GM12878 (cell line): ENCODE results near the gene BHLHA9.

Source experiments
- ASH2L ChIP-seq: fragments of 300-600, 200-600 bp; sonication (generic); IDR thresholded peaks from 2 replicates; pipeline ENCODE4 v1.6.1; 2017; ENCODE audit warnings: low read depth, mild to moderate bottlenecking, borderline replicate concordance
- ATF3 ChIP-seq: IDR thresholded peaks from 2 replicates; pipeline ENCODE4 v1.6.1; 2011; ENCODE audit warnings: low read depth, mild to moderate bottlenecking, low read length, moderate library complexity, borderline replicate concordance; ENCODE audit errors: extremely low read depth
- CHD2 ChIP-seq: IDR thresholded peaks from 2 replicates; pipeline ENCODE4 v1.6.1; 2011; ENCODE audit warnings: low read depth, low read length, improper control_type of control experiment, borderline replicate concordance
- EZH2 ChIP-seq: IDR thresholded peaks from 2 replicates; pipeline ENCODE4 v1.6.1; 2012; ENCODE audit warnings: low read depth, mild to moderate bottlenecking, control low read depth, inconsistent platforms, low read length, borderline replicate concordance; ENCODE audit not compliant: control insufficient read depth
- HDAC2 ChIP-seq: fragments of 200-600 bp; sonication (generic); IDR thresholded peaks from 2 replicates; pipeline ENCODE4 v1.6.1; 2017
- HDAC6 ChIP-seq: fragments of 200-600 bp; sonication (generic); IDR thresholded peaks from one replicate; pipeline ENCODE4 v1.8.0; 2017; ENCODE audit warnings: antibody characterized with exemption; ENCODE audit not compliant: unreplicated experiment
- JUND ChIP-seq: IDR thresholded peaks from 2 replicates; pipeline ENCODE4 v1.6.1; 2012; ENCODE audit warnings: low read depth, mild to moderate bottlenecking, low read length, improper control_type of control experiment, moderate library complexity
- NFIC ChIP-seq: IDR thresholded peaks from 2 replicates; pipeline ENCODE4 v1.6.1; 2012; ENCODE audit warnings: low read depth, mild to moderate bottlenecking, inconsistent platforms, low read length, moderate library complexity
- POLR2A ChIP-seq: IDR thresholded peaks from 2 replicates; pipeline ENCODE4 v1.6.1; 2011; ENCODE audit warnings: low read depth, mild to moderate bottlenecking, low read length
- POLR2AphosphoS5 ChIP-seq: IDR thresholded peaks from 2 replicates; pipeline ENCODE4 v1.6.1; 2011; ENCODE audit warnings: mild to moderate bottlenecking, low read length, inconsistent platforms
- REST ChIP-seq: IDR thresholded peaks from 2 replicates; pipeline ENCODE4 v1.6.1; 2012; ENCODE audit warnings: mild to moderate bottlenecking, low read depth, low read length
- TAF1 ChIP-seq: IDR thresholded peaks from 2 replicates; pipeline ENCODE4 v1.6.1; 2011; ENCODE audit warnings: mild to moderate bottlenecking, low read depth, low read length, borderline replicate concordance
- YY1 ChIP-seq: IDR thresholded peaks from 2 replicates; pipeline ENCODE4 v1.6.1; 2011; ENCODE audit warnings: low read depth, mild to moderate bottlenecking, low read length

- TF ChIP-seq POLR2A (no peak), TAF1 (no peak), HDAC6 (no peak), NFIC (no peak), REST (no peak), HDAC2 (no peak), ASH2L (no peak), POLR2AphosphoS5 (no peak), YY1 (no peak), JUND (no peak), EZH2 (no peak), ATF3 (no peak), CHD2 (no peak)
Measured at GRCh38 chr17:1271441-1271840, 1.2 kb downstream of the BHLHA9 start.
